ENCODE measurements around the gene GSTO2. TPM values are rescaled to one million over a fixed set of nuclear protein-coding genes. Genes with fewer than 3 reads are reported as not detected.
"Not testable (repeated sequence)": the region's sequence is repeated elsewhere in the genome, so short reads cannot be mapped to it uniquely, and the experiment has no call there.

Gene GSTO2
- total RNA-seq (2014; rRNA removed; shearing (Covaris generic)), result 31.4 and 31.8 TPM in 2 replicates

- DNase-seq (ENCODE audit: low spot score), result peak; percentile 98
These were observed at the start of gene GSTO2 for GRCh38 chr10:104268713-104269645. Gene GSTO2 (plus strand): TSS chr10:104269184. CDS start chr10:104274916, 5,732 bp downstream.

GRCh38 chr10:104220522-104220921, 48.5 kb upstream of the GSTO2 start:
- DNase-seq (ENCODE audit: low spot score), result no peak

- no peak for DNase-seq (ENCODE audit: low spot score)
These were observed 45.7 kb upstream of the GSTO2 start for GRCh38 chr10:104223304-104223703.

GRCh38 chr10:104230490-104230889, 38.5 kb upstream of the GSTO2 start:
- DNase-seq (ENCODE audit: low spot score), result no peak

GRCh38 chr10:104231784-104232612, 37.0 kb upstream of the GSTO2 start, which contains the start of gene CFAP43:
Gene CFAP43 (minus strand): TSS chr10:104232364. CDS start chr10:104232246, 118 bp downstream.
- DNase-seq (ENCODE audit: low spot score), result peak; percentile 98

GRCh38 chr10:104232613-104233102, 36.3 kb upstream of the GSTO2 start:
- no peak for DNase-seq (ENCODE audit: low spot score)

- DNase-seq (ENCODE audit: low spot score), result no peak
These were observed 35.2 kb upstream of the GSTO2 start for GRCh38 chr10:104233817-104234216.

- no peak for DNase-seq (ENCODE audit: low spot score)
These were observed 34.0 kb upstream of the GSTO2 start for GRCh38 chr10:104234934-104235333.

- no peak for DNase-seq (ENCODE audit: low spot score)
These were observed 33.2 kb upstream of the GSTO2 start for GRCh38 chr10:104235801-104236200.

- no peak for DNase-seq (ENCODE audit: low spot score)
These were observed 28.9 kb upstream of the GSTO2 start for GRCh38 chr10:104240078-104240477.

- DNase-seq (ENCODE audit: low spot score), result no peak
These were observed 26.4 kb upstream of the GSTO2 start for GRCh38 chr10:104242545-104242944.

GRCh38 chr10:104243009-104243408, 26.0 kb upstream of the GSTO2 start:
- DNase-seq (ENCODE audit: low spot score), result not testable (repeated sequence)

- no peak for DNase-seq (ENCODE audit: low spot score)
These were observed 25.5 kb upstream of the GSTO2 start for GRCh38 chr10:104243512-104243911.

- no peak for DNase-seq (ENCODE audit: low spot score)
These were observed 23.8 kb upstream of the GSTO2 start for GRCh38 chr10:104245066-104245632.

- DNase-seq (ENCODE audit: low spot score), result no peak
These were observed 22.0 kb upstream of the GSTO2 start for GRCh38 chr10:104246976-104247375.

- DNase-seq (ENCODE audit: low spot score), result no peak
These were observed 21.4 kb upstream of the GSTO2 start for GRCh38 chr10:104247513-104248146.

GRCh38 chr10:104248931-104249330, 20.1 kb upstream of the GSTO2 start:
- DNase-seq (ENCODE audit: low spot score), result not testable (repeated sequence)

GRCh38 chr10:104250371-104250770, 18.6 kb upstream of the GSTO2 start:
- no peak for DNase-seq (ENCODE audit: low spot score)

GRCh38 chr10:104251443-104251842, 17.5 kb upstream of the GSTO2 start:
- no peak for DNase-seq (ENCODE audit: low spot score)

GRCh38 chr10:104252368-104252767, 16.6 kb upstream of the GSTO2 start:
- DNase-seq (ENCODE audit: low spot score), result no peak

GRCh38 chr10:104253106-104253505, 15.9 kb upstream of the GSTO2 start:
- DNase-seq (ENCODE audit: low spot score), result no peak

All from HT-29 (cell line).